Sigmoid colon (tissue), 7 donors: ENCODE data around the gene ELF2. TPM values are rescaled to one million over a fixed set of nuclear protein-coding genes. Genes with fewer than 3 reads are reported as not detected.

ENCODE experiments used
- DNase-seq: peaks from one replicate; pipeline ENCODE4 v3.0.0-alpha.2; 2019
- H3K27ac ChIP-seq, 4 donors: fragments of 200-600 bp; sonication (generic); one replicate each; pipeline ENCODE4 v1.5.1; 2016 to 2019; ENCODE audit warnings: mild to moderate bottlenecking in 1 of 4
- H3K27me3 ChIP-seq, 3 donors: fragments of 200-600 bp; sonication (generic); one replicate each; pipeline ENCODE4 v1.5.1; 2019; ENCODE audit warnings: mild to moderate bottlenecking in 1 of 3
- H3K36me3 ChIP-seq, 4 donors: fragments of 200-600 bp; sonication (generic); one replicate each; pipeline ENCODE4 v1.5.1; 2016 to 2019
- H3K4me1 ChIP-seq, 4 donors: fragments of 200-600 bp; sonication (generic); one replicate each; pipeline ENCODE4 v1.5.1; 2017 to 2019
- H3K4me3 ChIP-seq, 4 donors: fragments of 200-600 bp; sonication (generic); one replicate each; pipeline ENCODE4 v1.5.1; 2017 to 2019; ENCODE audit warnings: mild to moderate bottlenecking in 2 of 4, moderate library complexity in 1 of 4
- H3K9me3 ChIP-seq, 4 donors: fragments of 200-600 bp in 3 of 4; sonication (generic) in 3 of 4; one replicate each; pipeline versions ENCODE4 v1.5.1 to v1.6.1; 2013 to 2019
- EP300 ChIP-seq, 4 donors: sonication (generic); formaldehyde crosslinking; IDR thresholded peaks; one replicate each; pipeline ENCODE4 v1.6.1; 2017; ENCODE audit warnings: antibody characterized with exemption in 4 of 4
- POLR2A ChIP-seq, 2 donors: fragments of 450-650 bp; IDR thresholded peaks; one replicate each; pipeline ENCODE4 v1.6.1; 2016; ENCODE audit warnings: antibody characterized with exemption in 2 of 2, mild to moderate bottlenecking in 2 of 2, moderate library complexity in 2 of 2
- POLR2AphosphoS5 ChIP-seq, 4 donors: sonication (generic); formaldehyde crosslinking; IDR thresholded peaks; one replicate each; pipeline ENCODE4 v1.6.1; 2017; ENCODE audit warnings: antibody characterized with exemption in 4 of 4
- WGBS, 2 donors: extraction: QIAGEN DNeasy Blood & Tissue Kit; methylation state at CpG; one replicate each; pipeline ENCODE4 v1.1.7; 2013; 5-methylcytosine and 5-hydroxymethylcytosine counted together
- intact Hi-C: fragments of 100-400 bp; cut with DNase I; formaldehyde crosslinking; loops from one replicate; pipeline ENCODE4 v1.15.1; 2023
- polyA plus RNA-seq, 3 donors: library from polyadenylated mRNA; stranded (reverse); fragments of 200-250 nt; gene quantifications; one replicate each; pipeline ENCODE4 v1.2.3, GENCODE V29; 2013
- total RNA-seq, 4 donors: library from RNA; depleted of rRNA; stranded (reverse); fragments of >200 nt; gene quantifications; one replicate each; pipeline ENCODE4 v1.1.0, GENCODE V29; 2016
- TF ChIP-seq, protein P1 (sequence below), 4 experiments: fragments of 450-650 bp in 3 of 4; fragments of 200-600 bp in 1 of 4; IDR thresholded peaks; one replicate each; pipeline ENCODE4 v1.5.1; 2016 to 2019; ENCODE audit warnings: antibody characterized with exemption in 4 of 4, mild to moderate bottlenecking in 3 of 4, moderate library complexity in 2 of 4
- donor health status: healthy with polysubstance abuse.
- donor health status: Bipolar disorder and iron deficiency.
- donor health status: healthy.

The ELF2 gene
- total and polyA plus RNA-seq, 7 donors: 9.9 to 83.6 (median 61.4) TPM

GRCh38 chr4:139048026-139048425, 129.0 kb downstream of the ELF2 start:
- Histone ChIP-seq H3K4me1 (peaks cover 0 to 9% (median 7%) of the 10 kb centered on the region in 4 donors), H3K27ac (no peak overlapping the region), H3K27me3 (no peaks in the 10 kb centered on the region), H3K9me3 (no peaks in the 10 kb centered on the region), H3K4me3 (no peak overlapping the region), H3K36me3 (peaks cover 0 to 32% (median 6%) of the 10 kb centered on the region in 4 donors)
- intact Hi-C loops: no loop called here
- no peak for DNase-seq
- TF ChIP-seq, protein P1, sequence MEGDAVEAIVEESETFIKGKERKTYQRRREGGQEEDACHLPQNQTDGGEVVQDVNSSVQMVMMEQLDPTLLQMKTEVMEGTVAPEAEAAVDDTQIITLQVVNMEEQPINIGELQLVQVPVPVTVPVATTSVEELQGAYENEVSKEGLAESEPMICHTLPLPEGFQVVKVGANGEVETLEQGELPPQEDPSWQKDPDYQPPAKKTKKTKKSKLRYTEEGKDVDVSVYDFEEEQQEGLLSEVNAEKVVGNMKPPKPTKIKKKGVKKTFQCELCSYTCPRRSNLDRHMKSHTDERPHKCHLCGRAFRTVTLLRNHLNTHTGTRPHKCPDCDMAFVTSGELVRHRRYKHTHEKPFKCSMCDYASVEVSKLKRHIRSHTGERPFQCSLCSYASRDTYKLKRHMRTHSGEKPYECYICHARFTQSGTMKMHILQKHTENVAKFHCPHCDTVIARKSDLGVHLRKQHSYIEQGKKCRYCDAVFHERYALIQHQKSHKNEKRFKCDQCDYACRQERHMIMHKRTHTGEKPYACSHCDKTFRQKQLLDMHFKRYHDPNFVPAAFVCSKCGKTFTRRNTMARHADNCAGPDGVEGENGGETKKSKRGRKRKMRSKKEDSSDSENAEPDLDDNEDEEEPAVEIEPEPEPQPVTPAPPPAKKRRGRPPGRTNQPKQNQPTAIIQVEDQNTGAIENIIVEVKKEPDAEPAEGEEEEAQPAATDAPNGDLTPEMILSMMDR (IDR thresholded peaks at IDR 0.05): no peak
- TF ChIP-seq POLR2A (IDR thresholded peaks at IDR 0.05) (no peak), POLR2AphosphoS5 (IDR thresholded peaks at IDR 0.05) (no peak)
- WGBS, 2 donors: 88 to 91% methylated on average over 3 of the region's 3 CpGs

DNA sequence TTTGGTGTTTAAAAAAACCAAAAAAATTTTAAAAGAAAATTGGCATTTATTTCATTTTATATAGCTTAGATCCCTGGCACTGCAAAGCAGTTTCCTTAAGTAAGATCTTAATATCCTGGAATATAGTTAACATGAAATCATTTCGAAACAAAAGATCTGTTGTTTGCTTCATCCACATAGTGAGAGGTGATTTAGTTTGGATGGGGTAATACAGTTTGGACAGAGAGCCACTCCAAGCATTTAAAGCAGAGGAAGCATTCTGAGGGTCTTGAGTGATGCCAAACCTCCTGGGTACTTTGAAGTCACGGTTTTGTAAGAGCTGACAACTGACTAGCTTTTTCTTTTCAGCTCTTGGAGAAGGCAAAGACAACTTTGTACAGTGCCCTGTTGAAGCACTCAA, 132.7 kb downstream of the ELF2 start:
- H3K4me3 ChIP-seq: no peak overlapping the region
- H3K9me3 ChIP-seq: no peaks in the 10 kb centered on the region
- H3K36me3 ChIP-seq: peaks cover 0 to 22% (median 2%) of the 10 kb centered on the region in 4 donors
- intact Hi-C loops: loop anchor here (5.0 kb wide), 1 partner anchor 38 kb away; no protein-coding TSS in a partner anchor
- TF ChIP-seq, protein P1 (IDR thresholded peaks at IDR 0.05): no peak
- no peak for TF ChIP-seq POLR2A (IDR thresholded peaks at IDR 0.05)
- TF ChIP-seq EP300 (IDR thresholded peaks at IDR 0.05): no peak
- no peak for TF ChIP-seq POLR2AphosphoS5 (IDR thresholded peaks at IDR 0.05)
- peak overlapping the region in 3 of 4 donors; percentile 8 to 34 (median 32) for H3K27ac ChIP-seq
- 94% methylated on average over 2 of the region's 2 CpGs for WGBS, 2 donors
- DNase-seq: no peak
- H3K4me1 ChIP-seq: peaks cover 0 to 14% (median 14%) of the 10 kb centered on the region in 4 donors
- no peaks in the 10 kb centered on the region for H3K27me3 ChIP-seq

GRCh38 chr4:139042981-139043460, 134.0 kb downstream of the ELF2 start:
- intact Hi-C loops: loop anchor here (5.0 kb wide), 1 partner anchor 39 kb away; no protein-coding TSS in a partner anchor
- WGBS, 2 donors: 83 to 89% methylated on average over 10 of the region's 10 CpGs
- no peaks in the 10 kb centered on the region for H3K27me3 ChIP-seq
- no peaks in the 10 kb centered on the region for H3K9me3 ChIP-seq
- TF ChIP-seq EP300 (IDR thresholded peaks at IDR 0.05) (no peak), POLR2AphosphoS5 (IDR thresholded peaks at IDR 0.05) (peak in 3 of 4 donors; percentile 48 to 69 (median 65))
- peak overlapping the region in 3 of 4 donors; percentile 11 to 33 (median 23) for H3K4me3 ChIP-seq
- DNase-seq: peak; percentile 81
- peaks cover 0 to 15% (median 2%) of the 10 kb centered on the region in 4 donors for H3K36me3 ChIP-seq
- H3K4me1 ChIP-seq: peaks cover 0 to 14% (median 14%) of the 10 kb centered on the region in 4 donors
- H3K27ac ChIP-seq: peak overlapping the region; percentile 64 to 78 (median 76)

DNA sequence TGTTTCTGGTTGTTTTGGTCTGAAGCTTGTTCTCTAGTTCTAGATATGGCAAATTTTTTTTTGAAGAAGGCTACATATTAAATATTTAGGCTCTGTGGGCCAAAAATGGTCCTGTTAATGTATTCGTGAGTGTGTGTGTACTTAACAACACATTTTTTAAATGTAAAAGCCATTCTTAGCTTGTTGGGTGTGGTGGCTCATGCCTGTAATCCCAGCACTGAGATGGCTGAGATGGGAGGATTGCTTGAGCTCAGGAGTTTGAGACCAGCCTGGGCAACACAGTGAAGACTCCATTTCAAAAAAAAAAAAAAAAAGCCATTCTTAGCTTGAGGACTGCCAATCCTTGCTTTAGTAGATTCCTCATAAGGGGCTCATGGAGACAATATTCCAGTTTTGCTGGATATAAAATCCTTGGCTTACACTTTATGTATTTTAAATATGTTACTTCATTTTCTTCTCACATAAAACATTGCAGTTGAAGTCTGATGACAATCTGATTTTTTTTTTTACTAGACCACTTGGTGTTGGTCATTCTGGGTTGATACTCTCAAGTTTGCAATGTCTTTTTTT, 138.1 kb downstream of the ELF2 start:
- intact Hi-C loops: loop anchor here (10.0 kb wide), 1 partner anchor 416 kb away; the partner anchor contains the start of gene RAB33B
- 83 to 87% methylated on average over 1 of the region's 1 CpG for WGBS, 2 donors

DNA sequence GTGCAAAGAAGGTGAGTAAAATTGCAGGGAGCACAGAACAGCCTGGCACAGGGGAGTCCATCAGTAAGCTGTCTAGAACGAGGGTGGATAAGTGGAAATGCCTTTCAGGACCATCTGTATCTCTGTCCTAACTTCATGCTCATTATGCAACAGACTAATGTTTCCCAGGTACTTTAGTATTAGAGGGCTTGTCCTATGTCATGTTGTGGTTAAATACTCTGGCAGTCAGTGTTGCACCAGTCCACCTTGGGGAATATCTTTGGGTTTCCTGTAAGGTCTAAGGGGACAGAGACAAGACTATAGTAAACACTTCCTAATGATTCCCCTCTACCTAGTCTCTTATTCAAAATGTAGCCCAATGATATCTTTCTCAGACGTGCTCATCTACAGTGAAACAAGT, 140.1 kb downstream of the ELF2 start:
- H3K36me3 ChIP-seq: peaks cover 0 to 9% (median 2%) of the 10 kb centered on the region in 4 donors
- H3K27me3 ChIP-seq: no peaks in the 10 kb centered on the region
- no peak overlapping the region for H3K4me3 ChIP-seq
- DNase-seq: no peak
- TF ChIP-seq, protein P1 (IDR thresholded peaks at IDR 0.05): no peak
- no peak for TF ChIP-seq EP300 (IDR thresholded peaks at IDR 0.05)
- TF ChIP-seq POLR2AphosphoS5 (IDR thresholded peaks at IDR 0.05): no peak
- 74 to 84% methylated on average over 2 of the region's 2 CpGs for WGBS, 2 donors
- peaks cover 0 to 5% (median 4%) of the 10 kb centered on the region in 4 donors for H3K4me1 ChIP-seq
- intact Hi-C loops: loop anchor here (10.0 kb wide), 1 partner anchor 418 kb away; the partner anchor contains the start of gene RAB33B
- H3K27ac ChIP-seq: no peak overlapping the region
- no peaks in the 10 kb centered on the region for H3K9me3 ChIP-seq

More for the DNA sequence above, 138.1 kb downstream of the ELF2 start:
- TF ChIP-seq POLR2A (IDR thresholded peaks at IDR 0.05): no peak
- no peak for TF ChIP-seq EP300 (IDR thresholded peaks at IDR 0.05)
- TF ChIP-seq, protein P1 (IDR thresholded peaks at IDR 0.05): no peak
- TF ChIP-seq POLR2AphosphoS5 (IDR thresholded peaks at IDR 0.05): no peak
- Histone ChIP-seq H3K4me1 (peaks cover 0 to 14% (median 14%) of the 10 kb centered on the region in 4 donors), H3K36me3 (peaks cover 0 to 9% (median 2%) of the 10 kb centered on the region in 4 donors), H3K4me3 (no peak overlapping the region), H3K27me3 (no peaks in the 10 kb centered on the region), H3K9me3 (no peaks in the 10 kb centered on the region), H3K27ac (no peak overlapping the region)
- no peak for DNase-seq
